ENCODE results near the gene NLGN1. TPM values are rescaled to one million over a fixed set of nuclear protein-coding genes. Genes with fewer than 3 reads are reported as not detected.

Gene NLGN1
- total and polyA plus RNA-seq, 2 of the 13 experiments (the other 11 are each of a cell fraction or from before 2014, with no cell fraction given) = not detected

GRCh38 chr3:173429527-173429926 is 32.0 kb downstream of the NLGN1 start:
- Histone ChIP-seq H3K36me3 (replicated peaks in 1 of 2; ENCODE audit: control insufficient read depth in 1 of 2, insufficient read depth in 2 of 2, low read length in 2 of 2) (no peaks in the 10 kb centered on the region), H3K79me2 (ENCODE audit: insufficient read depth, low read length) (no peaks in the 10 kb centered on the region), H3K9me3 (ENCODE audit: low read length) (peaks cover 5% of the 10 kb centered on the region; the same call in 1 of the 2 replicates), H3K9ac (ENCODE audit: insufficient read depth, low read depth, low read length) (no peak overlapping the region), H3K4me1 (ENCODE audit: insufficient read depth, low read length) (no peaks in the 10 kb centered on the region), H4K20me1 (ENCODE audit: insufficient read depth, low read length) (no peaks in the 10 kb centered on the region), H3K4me2 (ENCODE audit: low read depth, low read length) (no peak overlapping the region), H2AFZ (ENCODE audit: low read length) (no peak overlapping the region), H3K27me3 (ENCODE audit: control insufficient read depth in 1 of 2, insufficient read depth in 2 of 2, low read length in 2 of 2) (no peaks in the 10 kb centered on the region), H3K27ac (ENCODE audit: extremely low read length, insufficient read depth, low read length) (no peak overlapping the region), H3K4me3 (replicated peaks in 1 of 3; ENCODE audit: insufficient read depth in 1 of 3, low read depth in 2 of 3, low read length in 3 of 3) (no peak overlapping the region)
- no peak for FAIRE-seq
- no peak for ATAC-seq
- no TSS peak for BruUV-seq (replicated peaks)
- no peak for DNase-seq (ENCODE audit: low spot score)
- POLR2A ChIA-PET = no interaction called here
- intact Hi-C loops (cut with micrococcal nuclease; ENCODE audit: unreplicated experiment) = no loop called here
- TF ChIP-seq KLF12 (CRISPR knock-in tag; IDR thresholded peaks at IDR 0.05; ENCODE audit: borderline replicate concordance) = no peak
- TF ChIP-seq ZNF792 (CRISPR knock-in tag; IDR thresholded peaks at IDR 0.05) = no peak
- no peak for TF ChIP-seq ZNF264 (CRISPR knock-in tag; IDR thresholded peaks at IDR 0.05)
- TF ChIP-seq PAXIP1 (CRISPR knock-in tag; conservative IDR thresholded peaks at IDR 0.05) = no peak
- TF ChIP-seq ZMYM4 (CRISPR knock-in tag; IDR thresholded peaks at IDR 0.05) = no peak
- no peak for TF ChIP-seq ZNF652 (CRISPR knock-in tag; IDR thresholded peaks at IDR 0.05; ENCODE audit: borderline replicate concordance, low read depth)
- no peak for TF ChIP-seq CTCF (CRISPR knock-in tag; IDR thresholded peaks at IDR 0.05)
- TF ChIP-seq TIGD3 (CRISPR knock-in tag; IDR thresholded peaks at IDR 0.05; ENCODE audit: borderline replicate concordance) = no peak
- no peak for TF ChIP-seq ZNF510 (CRISPR knock-in tag; IDR thresholded peaks at IDR 0.05; ENCODE audit: low read depth)
- 0% methylated on average over 1 of the region's 1 CpG for WGBS (ENCODE audit: low lambda C conversion rate)
- in situ Hi-C loops (cut with HindIII; ENCODE audit: extremely low pct_ligation_motif_present, low pct_unique_long_range_greater_than_20kb) = no loop called here
- CTCF ChIA-PET (ENCODE audit: low intra/inter-chr PET ratio, low total read pairs) = no interaction called here
